HG03439 (cell line): Measurements from ENCODE around the gene RAD23B.

Experiments used
- ATAC-seq: cut with Tn5 transposase; IDR thresholded peaks from one replicate; pipeline ENCODE4 v1.9.1; 2021; ENCODE audit warnings: mild to moderate bottlenecking, moderate library complexity; ENCODE audit not compliant: unreplicated experiment

Gene RAD23B

DNA sequence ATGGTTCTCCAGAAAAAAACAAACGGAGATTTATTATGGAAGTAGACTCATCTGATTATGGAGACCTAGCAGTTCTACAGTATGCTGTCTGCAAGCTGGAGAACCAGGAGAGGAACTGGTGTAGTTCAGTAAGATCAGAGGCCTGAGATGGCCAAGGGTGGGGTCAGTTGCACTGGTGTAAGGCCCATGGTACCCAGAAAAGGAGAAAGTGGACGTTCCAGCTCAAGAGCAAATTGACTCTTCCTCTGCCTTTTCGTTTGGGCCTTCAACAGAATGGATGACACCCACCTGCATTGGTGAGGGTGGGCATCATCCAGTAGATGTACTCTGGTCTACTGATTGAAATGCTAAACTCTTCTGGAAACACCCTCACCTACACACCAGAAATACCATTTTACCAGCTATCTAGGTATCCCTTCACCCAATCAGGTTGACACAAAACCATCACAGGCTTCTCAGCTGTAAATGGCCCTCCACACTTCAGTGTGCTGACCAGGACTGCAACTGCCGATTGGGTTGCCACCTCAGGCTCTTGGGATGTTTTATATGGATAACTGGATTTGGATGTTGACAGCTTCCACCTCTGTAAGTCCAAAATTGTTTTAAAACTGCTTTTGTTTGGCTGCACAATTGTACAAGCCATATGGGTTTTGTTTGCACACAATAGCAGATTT is 51.2 kb downstream of the RAD23B start:
- ATAC-seq, result no peak

DNA sequence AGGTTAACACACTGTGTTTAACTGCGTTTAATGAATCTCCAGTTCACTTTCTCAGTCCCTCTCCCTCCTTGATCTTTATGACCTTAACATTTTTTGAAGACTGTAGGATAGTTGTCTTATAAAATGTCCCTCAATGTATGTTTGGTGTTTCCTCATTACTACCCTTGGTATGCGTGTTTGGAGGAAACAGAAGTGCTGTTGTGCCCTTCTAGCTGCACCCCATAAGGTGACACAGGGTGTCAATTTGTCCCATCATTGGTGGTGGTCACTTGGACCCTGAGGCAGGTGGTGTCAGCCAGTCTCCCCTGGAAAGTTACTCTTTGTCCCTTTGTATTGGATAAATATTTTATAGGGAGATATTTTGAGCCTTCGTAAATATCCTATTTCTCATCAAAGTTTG is 52.3 kb downstream of the RAD23B start:
- ATAC-seq, result no peak

DNA sequence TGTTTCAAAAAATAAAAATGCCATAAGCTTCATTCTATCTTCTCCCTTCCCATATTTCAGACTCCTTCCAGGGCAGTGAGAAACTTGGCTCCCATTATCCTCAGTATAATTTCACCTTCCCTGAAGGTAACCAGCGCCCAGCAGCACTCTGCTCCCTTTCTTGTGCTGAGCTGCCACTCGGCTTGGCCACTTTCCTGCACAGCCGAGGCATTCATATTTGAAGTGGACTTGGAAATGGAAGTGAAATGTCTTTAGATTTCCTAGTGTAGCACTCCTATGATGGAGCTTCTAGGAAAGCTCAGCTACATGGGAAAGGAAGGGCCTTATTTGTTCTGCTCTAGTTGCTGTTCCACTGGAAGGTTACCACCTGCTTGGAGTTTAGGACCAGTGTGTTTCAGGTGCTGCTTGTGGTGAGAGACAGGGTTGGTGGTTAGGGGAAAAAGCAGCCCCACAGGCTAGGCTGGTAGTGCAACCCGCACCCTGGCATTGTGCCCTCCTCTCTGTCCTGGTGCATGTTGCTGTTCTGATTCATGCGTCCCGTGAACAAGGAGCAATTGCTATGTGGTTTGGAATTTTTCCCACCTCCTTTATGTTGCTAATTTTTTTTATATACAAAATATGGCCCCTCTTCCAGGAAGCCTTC is 53.8 kb downstream of the RAD23B start:
- ATAC-seq, result no peak

DNA sequence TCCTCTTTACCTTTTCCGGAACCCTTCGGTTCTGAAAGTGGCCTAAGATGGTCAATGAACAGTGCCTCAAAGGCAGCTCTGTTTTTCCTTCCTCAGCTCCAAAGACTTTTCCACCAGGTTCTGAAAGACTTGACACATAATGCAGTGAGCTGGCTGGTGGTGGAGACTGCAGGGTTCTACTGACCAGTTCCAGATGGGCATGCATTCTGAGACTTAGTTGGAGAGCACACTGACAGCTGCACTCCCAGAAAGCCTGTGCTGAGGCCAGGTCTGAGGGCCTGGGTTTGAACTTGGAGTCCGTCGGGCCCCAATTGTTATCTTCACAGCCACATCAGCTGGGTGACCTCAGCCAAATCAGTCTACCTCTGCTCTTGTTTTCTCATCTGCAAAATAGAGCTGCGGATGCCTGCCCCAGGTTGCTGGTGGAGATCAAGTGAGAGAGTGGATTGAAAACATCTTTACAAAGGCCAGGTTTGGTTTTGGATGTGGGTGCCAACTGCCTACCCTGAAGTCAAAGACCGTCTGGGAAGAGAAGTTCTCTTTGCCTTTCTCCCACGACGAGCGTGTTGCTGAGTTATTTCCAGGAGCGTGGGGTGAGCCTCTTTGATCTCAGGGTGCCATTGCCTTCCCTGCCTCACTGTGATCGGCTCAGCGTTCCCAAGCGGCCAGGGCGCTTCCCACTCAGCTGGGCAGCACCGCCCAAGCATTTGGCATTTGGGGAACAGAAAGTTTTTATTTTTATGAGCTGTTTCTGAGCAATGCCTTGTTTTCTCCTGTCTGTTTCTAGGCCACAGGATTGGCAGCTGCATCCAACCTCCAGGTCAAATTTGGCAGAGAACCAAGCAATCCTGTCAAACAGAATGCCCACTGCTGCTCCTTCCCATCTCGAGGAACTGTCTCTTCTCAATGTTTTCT is 54.9 kb downstream of the RAD23B start:
- no peak for ATAC-seq

DNA sequence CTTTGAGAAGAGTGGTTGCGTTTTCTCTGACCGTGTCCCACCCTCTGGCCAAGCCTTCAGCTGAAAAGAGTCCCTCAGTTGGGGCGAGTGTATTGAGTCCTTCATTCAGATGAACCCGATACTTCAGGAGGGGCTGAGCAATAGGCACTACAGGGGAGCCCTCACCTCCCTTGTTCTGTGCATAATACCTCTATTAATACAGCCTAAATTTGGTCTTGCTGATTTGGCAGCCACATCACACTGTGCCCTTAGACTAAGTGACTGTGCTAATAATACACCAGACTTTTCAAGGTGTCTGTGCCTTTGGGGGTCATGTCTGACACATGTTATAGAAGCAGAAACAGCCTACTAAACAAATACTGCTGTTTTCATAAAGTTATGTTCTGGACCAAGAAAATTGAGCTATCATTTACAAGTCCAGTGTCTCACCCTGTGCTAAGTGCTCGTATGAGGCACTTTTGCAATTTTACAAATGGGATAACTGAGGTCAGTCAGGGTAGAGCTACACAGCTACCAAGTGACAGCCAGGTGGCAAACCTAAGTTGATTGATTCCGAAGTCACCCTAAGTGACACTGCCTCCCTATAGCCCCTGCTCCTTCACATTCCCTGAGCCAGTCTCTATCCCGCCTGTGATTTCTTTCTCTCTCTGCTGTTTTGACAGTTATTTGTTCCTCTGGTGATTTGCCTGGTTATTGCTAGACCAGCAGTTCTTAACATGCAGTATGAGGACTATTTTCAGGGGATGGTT is 56.0 kb downstream of the RAD23B start:
- ATAC-seq, result no peak

DNA sequence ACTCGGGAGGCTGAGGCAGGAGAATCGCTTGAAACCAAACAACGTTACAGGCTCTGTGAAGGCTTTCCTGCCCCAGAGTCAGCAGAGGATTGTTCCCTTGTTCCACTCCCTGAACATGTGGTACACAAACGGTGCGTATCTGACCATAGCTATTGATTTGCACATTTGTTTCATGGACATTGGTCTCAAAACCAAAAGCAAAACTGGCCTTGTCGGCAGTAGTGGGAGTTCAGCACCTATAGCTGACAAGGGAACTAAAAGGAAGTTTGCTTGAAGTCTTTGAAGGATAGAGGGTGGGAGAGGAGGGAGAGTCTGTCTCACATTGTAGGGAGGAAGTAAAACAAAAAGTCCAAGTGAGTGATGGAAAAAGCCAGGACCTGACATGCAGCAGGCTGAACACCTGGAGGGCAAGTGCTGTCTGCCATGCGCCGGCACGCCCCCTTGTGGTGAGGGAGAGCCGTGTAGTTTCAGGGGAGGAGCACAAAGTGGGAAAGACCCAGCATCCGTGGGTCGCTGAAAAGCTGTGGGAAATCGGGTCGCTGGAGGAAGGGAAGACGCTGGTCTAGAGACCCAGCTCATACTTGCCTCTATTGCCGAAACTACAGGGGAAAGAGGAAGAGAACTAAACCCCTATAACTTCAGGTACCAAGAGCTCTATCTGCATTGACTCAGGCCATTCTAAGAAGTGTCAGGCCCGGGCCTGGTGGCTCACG is 58.0 kb downstream of the RAD23B start:
- peak; percentile 78 for ATAC-seq

DNA sequence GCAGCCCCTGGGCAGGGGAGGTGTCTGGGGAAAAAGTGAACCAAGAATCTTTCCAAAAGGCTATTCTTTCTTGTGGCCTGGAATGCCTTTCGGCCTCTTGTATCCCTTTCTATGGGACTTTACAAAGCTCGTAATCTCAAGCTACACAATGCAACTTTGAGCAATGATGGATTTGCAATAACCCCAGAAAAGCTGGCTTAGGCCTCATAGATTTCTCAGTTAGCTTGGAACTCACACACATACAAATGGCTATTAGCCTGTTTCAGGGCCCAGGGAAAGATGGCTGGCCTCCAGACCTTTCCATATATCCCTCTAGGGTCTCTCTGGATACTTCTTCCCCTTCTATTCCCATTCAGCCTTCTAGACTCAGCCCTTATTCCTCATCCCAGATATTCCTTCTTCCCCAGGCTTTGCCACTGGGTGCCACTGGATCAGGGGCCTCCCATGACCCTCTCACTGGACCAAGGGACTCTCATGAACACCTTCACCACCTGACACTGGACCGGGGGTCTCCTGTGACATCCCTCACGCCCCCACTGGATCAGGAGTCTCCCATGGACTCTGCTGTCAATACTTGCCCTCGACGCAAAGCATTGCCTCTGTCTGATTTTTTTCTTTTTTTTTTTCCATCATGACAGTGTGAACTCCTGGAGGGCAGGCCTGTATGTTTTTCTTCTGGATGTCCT is 59.5 kb downstream of the RAD23B start:
- ATAC-seq, result no peak

DNA sequence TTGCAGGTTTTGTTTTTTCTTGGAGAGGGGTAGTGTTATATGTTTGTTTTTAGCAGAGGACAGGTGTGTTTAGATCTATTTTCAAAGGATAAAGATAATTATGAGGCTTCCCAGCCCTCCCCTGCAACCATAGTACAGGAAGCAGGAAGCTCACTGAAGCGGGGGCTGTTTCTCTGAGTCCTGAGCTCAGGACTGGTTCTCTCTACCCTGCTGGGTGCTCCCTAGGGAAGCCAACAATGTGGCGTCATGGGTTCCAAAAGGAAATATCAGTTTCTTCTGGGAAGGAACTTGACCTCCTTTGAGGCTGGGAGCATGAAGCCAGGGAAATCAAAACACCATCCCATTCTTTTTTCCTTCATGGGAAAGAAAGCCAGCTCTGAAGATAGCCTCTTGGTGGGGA is 62.2 kb downstream of the RAD23B start:
- ATAC-seq, result no peak

DNA sequence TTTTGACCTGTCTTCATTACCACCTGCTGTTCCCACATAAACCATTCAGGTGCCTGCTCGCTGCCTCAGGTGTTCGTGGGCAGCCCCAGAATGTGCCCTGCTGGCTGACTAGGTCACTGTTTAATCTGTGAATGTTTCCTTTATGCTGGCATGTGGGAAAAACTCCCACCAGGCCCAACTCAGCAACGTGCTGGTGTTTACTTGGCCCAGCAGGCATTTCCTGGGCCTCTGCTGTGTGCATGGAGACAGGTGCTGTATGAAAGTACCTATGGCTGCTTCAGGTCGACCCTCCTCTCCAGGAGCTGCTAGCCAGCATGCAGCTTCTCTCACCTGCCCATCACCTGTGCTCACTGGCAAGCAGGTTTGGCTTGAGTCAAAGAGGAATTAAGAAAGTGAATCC is 65.8 kb downstream of the RAD23B start:
- ATAC-seq, result no peak

DNA sequence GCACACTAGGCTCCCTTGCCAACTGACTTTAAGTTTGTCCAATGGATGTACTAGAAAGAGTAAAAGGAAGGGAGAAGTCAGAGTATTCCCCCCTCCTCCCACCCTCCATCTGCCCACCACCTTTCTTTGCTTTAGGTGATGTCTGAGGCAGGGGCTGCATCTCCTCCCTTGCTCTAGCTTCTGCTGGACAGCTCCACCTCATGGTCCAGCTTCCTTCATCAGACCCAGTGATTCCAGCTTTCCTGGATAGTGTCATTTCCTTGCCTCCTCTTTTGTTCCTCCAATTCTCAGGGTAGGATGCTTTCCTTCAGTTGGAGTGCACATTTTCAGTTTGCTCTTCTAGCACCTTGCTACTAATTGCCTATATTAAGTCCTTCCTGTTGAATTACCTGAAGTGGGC is 67.4 kb downstream of the RAD23B start:
- ATAC-seq, result no peak

DNA sequence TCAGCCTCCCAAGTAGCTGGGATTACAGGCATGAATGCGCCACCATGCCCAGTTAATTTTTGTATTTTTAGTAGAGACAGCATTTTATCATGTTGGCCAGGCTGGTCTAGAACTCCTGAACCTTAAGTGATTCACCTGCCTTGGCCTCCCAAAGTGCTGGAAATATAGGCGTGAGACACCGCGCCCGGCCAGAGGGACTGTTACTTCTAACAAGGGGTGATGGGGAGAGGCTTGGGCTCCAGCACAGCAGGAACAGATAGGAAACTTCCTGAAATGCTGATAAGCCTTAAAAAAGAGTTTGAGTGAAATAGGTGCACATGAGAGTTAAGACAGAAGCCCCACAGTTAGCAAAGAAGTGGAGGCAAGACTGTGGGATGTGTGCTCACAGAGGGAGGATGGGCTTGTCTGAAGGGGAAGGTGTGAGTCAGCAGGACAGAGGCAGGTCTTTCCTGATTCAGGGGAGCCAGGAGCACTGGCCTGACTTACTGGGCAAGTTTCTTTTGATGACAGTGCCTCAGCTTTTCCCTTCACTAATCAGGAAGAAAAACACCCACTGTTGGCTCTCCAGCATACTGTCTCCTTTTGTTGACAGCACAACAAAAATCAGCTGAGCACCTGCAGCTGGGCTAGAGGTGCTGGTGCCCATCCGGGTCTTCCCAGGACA is 68.4 kb downstream of the RAD23B start:
- ATAC-seq, result no peak

DNA sequence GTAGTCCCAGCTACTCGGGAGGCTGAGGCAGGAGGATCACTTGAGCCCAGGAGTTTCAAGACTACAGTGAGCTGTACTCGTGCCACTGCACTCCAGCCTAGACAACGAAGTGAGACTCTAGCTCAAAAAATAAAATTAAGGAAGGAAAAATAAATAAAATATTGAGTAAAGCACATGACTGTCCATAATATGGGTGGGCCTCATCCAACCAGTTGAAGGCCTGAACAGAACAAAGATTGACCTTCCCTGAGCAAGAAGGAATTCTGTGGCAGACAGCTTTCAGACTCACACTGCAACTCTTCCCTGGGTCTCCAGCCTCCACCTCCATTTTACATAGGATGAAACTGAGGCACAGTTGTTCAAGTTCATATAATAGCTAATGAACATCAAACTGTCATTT is 72.3 kb downstream of the RAD23B start:
- no peak for ATAC-seq

DNA sequence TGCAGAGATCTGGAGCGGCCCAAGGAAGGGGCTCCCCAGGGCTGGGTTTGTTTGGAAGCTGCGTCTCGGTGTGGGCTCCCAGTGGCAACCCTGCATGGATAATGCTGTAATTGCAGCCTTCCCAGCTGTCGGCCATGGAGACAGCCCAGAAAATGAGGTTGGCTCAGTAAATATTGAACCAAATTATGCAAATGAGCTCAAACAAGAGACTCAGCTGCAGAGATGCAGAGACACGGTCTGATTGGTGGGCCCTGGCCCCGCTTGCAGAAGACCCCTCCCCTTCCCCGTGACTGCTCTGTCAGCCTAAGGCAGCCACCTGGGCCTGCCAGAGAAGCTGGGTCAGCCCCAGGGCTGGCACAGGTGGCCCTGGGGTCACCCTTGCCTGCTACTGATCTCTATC is 75.9 kb downstream of the RAD23B start:
- ATAC-seq, result no peak

DNA sequence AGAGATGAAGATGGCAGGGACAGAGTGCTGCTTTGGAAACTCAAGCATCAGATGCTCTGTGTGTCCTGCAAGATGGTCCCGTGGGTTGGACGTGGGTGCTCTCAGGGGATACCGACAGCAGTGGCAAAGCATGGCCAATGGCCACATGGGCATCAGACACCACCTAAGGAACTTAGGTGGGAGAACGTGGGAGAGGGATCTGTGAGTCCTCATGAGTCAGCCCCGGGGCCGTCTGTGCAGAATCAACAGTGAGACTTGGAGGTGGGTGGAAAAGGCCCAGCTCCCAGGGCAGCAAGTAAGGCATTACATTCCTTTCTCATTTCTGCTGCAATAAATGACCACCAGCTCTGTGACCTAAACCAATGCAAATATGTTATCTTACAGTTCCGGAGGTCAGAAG is 77.0 kb downstream of the RAD23B start:
- no peak for ATAC-seq

DNA sequence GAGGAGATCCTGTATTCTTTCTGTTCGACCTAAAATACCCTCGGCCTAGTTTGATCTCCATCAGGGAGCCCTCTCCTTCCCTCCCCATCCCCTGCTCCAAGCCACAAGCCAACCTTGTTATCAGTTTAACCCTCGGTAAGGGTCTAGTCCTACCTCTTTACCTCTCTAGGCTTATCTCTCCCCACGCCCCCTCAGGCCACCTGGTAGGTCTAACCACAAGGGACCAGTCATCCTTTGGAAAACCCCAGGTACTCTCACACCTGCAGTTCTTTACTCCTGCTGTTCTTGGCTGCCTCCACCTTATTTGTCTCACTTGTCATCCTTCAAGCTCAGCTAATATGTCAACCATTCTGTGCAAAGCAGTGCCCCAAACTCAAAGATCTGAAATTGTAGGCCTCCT is 78.7 kb downstream of the RAD23B start:
- ATAC-seq, result no peak

DNA sequence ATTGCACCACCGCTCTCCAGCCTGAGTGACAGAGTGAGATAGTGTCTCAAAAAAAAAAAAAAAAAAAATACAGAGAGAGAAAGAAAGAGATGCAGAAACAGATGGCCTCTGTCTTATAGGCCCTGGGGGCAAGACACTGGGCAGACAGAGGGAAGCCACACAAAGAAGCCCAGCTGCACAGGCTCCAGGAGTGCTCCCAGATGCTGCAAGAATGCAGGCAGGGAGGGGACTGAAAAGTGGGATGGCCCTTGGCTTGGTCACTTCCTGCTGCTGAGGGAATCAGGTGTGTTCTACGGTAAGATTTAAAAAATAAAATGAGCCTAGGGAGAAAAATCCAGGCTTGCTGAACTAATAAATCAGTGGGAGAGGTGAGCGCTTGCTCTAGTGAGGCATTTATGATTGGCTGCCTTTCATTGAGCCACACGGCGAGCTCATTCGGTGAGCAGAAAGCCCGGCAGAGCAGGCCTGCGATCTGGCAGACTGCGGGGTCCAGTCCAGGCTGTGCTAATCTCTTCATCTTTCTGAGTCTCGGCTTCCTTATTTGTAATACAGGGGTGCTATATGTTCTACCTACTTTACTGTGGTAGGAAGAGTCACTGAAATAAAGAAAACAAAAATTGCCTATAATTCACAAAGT is 80.6 kb downstream of the RAD23B start:
- ATAC-seq, result no peak

DNA sequence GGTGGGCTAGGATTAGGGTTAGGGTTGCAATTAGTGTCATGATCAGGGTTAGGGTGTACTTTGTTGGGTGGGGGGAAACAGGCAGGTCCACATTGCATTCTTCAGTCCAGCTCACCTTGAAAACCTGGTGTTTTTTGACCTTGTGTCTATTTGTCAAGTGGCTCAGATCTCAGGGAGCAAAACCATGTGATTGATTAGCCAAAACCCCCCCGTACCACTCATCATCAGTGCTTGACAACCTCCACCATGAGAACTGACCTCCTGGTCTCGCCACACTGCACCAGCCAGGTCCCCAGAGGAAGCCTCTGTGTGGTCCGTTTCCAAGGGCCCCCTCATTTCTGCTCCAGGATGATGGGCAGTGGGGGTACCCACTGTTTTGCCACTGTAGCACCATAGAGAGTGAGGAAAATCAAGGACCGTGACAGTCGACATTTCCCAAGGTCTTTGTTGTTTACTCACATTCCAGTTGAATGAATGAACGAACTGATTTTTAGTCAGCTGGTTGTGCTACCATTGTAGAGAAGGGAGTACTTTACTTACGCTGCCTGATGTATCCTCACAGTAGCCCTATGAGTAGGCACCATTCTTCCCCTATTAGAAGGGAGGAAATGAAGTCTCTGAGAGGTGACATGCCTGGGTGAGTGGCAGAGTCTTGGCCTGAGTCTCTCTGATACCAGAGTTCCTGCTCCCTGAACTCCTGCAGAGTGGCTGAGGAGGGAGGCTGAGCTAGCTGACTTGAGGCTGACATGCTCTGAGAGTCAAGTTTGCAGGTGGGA is 84.8 kb downstream of the RAD23B start:
- no peak for ATAC-seq

DNA sequence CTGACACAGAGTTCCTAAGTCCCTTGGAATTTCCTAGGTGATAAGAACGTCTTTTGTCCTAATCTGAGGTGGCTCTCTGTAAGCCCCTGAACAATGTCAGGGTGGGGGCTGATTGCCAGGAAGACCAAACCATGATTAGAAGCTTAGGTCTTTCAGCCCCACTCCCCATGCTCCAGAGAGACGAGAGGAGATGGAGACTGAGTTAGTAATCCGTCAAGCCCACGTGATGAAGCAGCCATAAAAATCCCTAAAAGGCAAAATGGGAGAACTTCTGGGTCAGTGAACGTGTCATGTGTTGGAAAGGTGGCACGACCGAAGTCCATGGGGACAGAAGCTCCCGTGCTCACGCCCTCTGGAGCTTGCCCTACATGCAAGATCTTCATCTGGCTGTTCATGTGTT is 85.6 kb downstream of the RAD23B start:
- ATAC-seq, result no peak
